Uterus (tissue), 2 donors: Measurements from ENCODE around the gene SH3PXD2A.

Source experiments
- CTCF ChIP-seq, 4 experiments: fragments of 200-600 bp in 2 of 4; fragments of 450-650 bp in 2 of 4; sonication (generic) in 2 of 4; IDR thresholded peaks; one replicate each; pipeline ENCODE4 v1.5.1; 2016 to 2019; ENCODE audit warnings: antibody characterized with exemption in 4 of 4, mild to moderate bottlenecking in 2 of 4, moderate library complexity in 1 of 4
- POLR2A ChIP-seq, 2 donors: fragments of 450-650 bp; IDR thresholded peaks; one replicate each; pipeline ENCODE4 v1.6.1; 2016; ENCODE audit warnings: antibody characterized with exemption in 2 of 2, mild to moderate bottlenecking in 1 of 2, moderate library complexity in 1 of 2

GRCh38 chr10:103804871-103805270, 50.5 kb downstream of the SH3PXD2A start:
- no peak for TF ChIP-seq CTCF (IDR thresholded peaks at IDR 0.05)
- no peak for TF ChIP-seq POLR2A (IDR thresholded peaks at IDR 0.05)
